ENCODE measurements around the gene MCF2L2. TPM values are rescaled to one million over a fixed set of nuclear protein-coding genes. Genes with fewer than 3 reads are reported as not detected.
A peak's percentile ranks its signal among the peaks of the same experiment; 100 is the strongest.

MCF2L2 gene
- polyA plus RNA-seq, 1 experiment: not detected

GRCh38 chr3:183285828-183286457 is 142.5 kb downstream of the MCF2L2 start:
- no peaks in the 10 kb centered on the region for H3K9me3 ChIP-seq (ENCODE audit: control insufficient read depth, insufficient read depth, low read length)
- peak overlapping the region; percentile 76 for H3K27ac ChIP-seq (ENCODE audit: low read depth, low read length)
- ChIA-PET POLR2A (interaction anchor here (0.9 to 1.4 kb wide), 3 partner anchors 9 to 378 kb away, joined by 3 to 8 read pairs (median 3); no protein-coding TSS in a partner anchor), CTCF (interaction anchor here (1.4 to 2.0 kb wide), 2 partner anchors 96 to 101 kb away, joined by 6 to 7 read pairs; no protein-coding TSS in a partner anchor)
- H3K4me3 ChIP-seq (ENCODE audit: low read depth, low read length): no peak overlapping the region
- H3K27me3 ChIP-seq (ENCODE audit: control insufficient read depth, insufficient read depth, low read length): peaks cover 3% of the 10 kb centered on the region
- peak; percentile 90 for DNase-seq (ENCODE audit: low read depth, low spot score)
- no peak for TF ChIP-seq CTCF (IDR thresholded peaks at IDR 0.05; ENCODE audit: low read depth, low read length)

- CTCF ChIA-PET: interaction anchor here (1.4 to 2.0 kb wide), 2 partner anchors 97 to 100 kb away, joined by 6 to 7 read pairs; no protein-coding TSS in a partner anchor
- Histone ChIP-seq H3K27me3 (ENCODE audit: control insufficient read depth, insufficient read depth, low read length) (peaks cover 3% of the 10 kb centered on the region), H3K27ac (ENCODE audit: low read depth, low read length) (peak overlapping the region; percentile 76), H3K4me3 (ENCODE audit: low read depth, low read length) (no peak overlapping the region), H3K9me3 (ENCODE audit: control insufficient read depth, insufficient read depth, low read length) (no peaks in the 10 kb centered on the region)
- no peak for TF ChIP-seq CTCF (IDR thresholded peaks at IDR 0.05; ENCODE audit: low read depth, low read length)
- POLR2A ChIA-PET: interaction anchor here (1.3 to 1.4 kb wide), 2 partner anchors 10 to 14 kb away, joined by 3 to 8 read pairs; no protein-coding TSS in a partner anchor
- DNase-seq (ENCODE audit: low read depth, low spot score): no peak
These were observed 143.1 kb downstream of the MCF2L2 start for GRCh38 chr3:183285318-183285717.

GRCh38 chr3:183284570-183284969 is 143.8 kb downstream of the MCF2L2 start:
- Histone ChIP-seq H3K9me3 (ENCODE audit: control insufficient read depth, insufficient read depth, low read length) (no peaks in the 10 kb centered on the region), H3K4me3 (ENCODE audit: low read depth, low read length) (no peak overlapping the region), H3K27me3 (ENCODE audit: control insufficient read depth, insufficient read depth, low read length) (peaks cover 3% of the 10 kb centered on the region), H3K27ac (ENCODE audit: low read depth, low read length) (no peak overlapping the region)
- no peak for TF ChIP-seq CTCF (IDR thresholded peaks at IDR 0.05; ENCODE audit: low read depth, low read length)
- CTCF ChIA-PET: interaction anchor here (0.7 to 2.0 kb wide), 2 partner anchors 19 to 100 kb away, joined by 4 to 7 read pairs; no protein-coding TSS in a partner anchor
- POLR2A ChIA-PET: interaction anchor here (0.7 kb wide), 1 partner anchor 144 kb away, joined by 3 read pairs; the partner anchor contains the start of gene MCF2L2
- DNase-seq (ENCODE audit: low read depth, low spot score): no peak

GRCh38 chr3:183283886-183284285 is 144.5 kb downstream of the MCF2L2 start:
- Histone ChIP-seq H3K27me3 (ENCODE audit: control insufficient read depth, insufficient read depth, low read length) (peaks cover 3% of the 10 kb centered on the region), H3K4me3 (ENCODE audit: low read depth, low read length) (no peak overlapping the region), H3K27ac (ENCODE audit: low read depth, low read length) (no peak overlapping the region), H3K9me3 (ENCODE audit: control insufficient read depth, insufficient read depth, low read length) (no peaks in the 10 kb centered on the region)
- ChIA-PET CTCF (interaction anchor here (0.7 kb wide), 1 partner anchor 18 kb away, joined by 4 read pairs; no protein-coding TSS in a partner anchor), POLR2A (no interaction called here)
- DNase-seq (ENCODE audit: low read depth, low spot score): no peak
- no peak for TF ChIP-seq CTCF (IDR thresholded peaks at IDR 0.05; ENCODE audit: low read depth, low read length)

- no peak for DNase-seq (ENCODE audit: low read depth, low spot score)
- Histone ChIP-seq H3K9me3 (ENCODE audit: control insufficient read depth, insufficient read depth, low read length) (no peaks in the 10 kb centered on the region), H3K27me3 (ENCODE audit: control insufficient read depth, insufficient read depth, low read length) (peaks cover 3% of the 10 kb centered on the region), H3K27ac (ENCODE audit: low read depth, low read length) (no peak overlapping the region), H3K4me3 (ENCODE audit: low read depth, low read length) (no peak overlapping the region)
- no peak for TF ChIP-seq CTCF (IDR thresholded peaks at IDR 0.05; ENCODE audit: low read depth, low read length)
- ChIA-PET POLR2A (no interaction called here), CTCF (interaction anchor here (0.8 to 1.4 kb wide), 2 partner anchors 97 to 105 kb away, joined by 3 read pairs; no protein-coding TSS in a partner anchor)
These were observed 147.2 kb downstream of the MCF2L2 start for GRCh38 chr3:183281126-183281797.

All from AG04450 (cell line).